ENCODE results near the gene CDKL1. TPM values are rescaled to one million over a fixed set of nuclear protein-coding genes. Genes with fewer than 3 reads are reported as not detected.

The CDKL1 gene
- total and polyA plus RNA-seq, 7 donors, result 0.46 to 4.5 (median 2.0) TPM

- Histone ChIP-seq H3K27ac (no peak overlapping the region), H3K4me3 (no peak overlapping the region), H3K4me1 (no peaks in the 10 kb centered on the region), H3K9me3 (no peaks in the 10 kb centered on the region), H3K36me3 (ENCODE audit: insufficient read depth in 1 of 2, low read depth in 1 of 2) (no peaks in the 10 kb centered on the region), H3K27me3 (ENCODE audit: insufficient read depth in 3 of 3, low read length in 2 of 3) (no peaks in the 10 kb centered on the region)
- intact Hi-C loops (cut with DNase I), result no loop called here
- DNase-seq (no peak), ATAC-seq (no peak)
- TF ChIP-seq CTCF (IDR thresholded peaks at IDR 0.05), result no peak
- WGBS, 3 donors, result 67 to 69% (median 69%) methylated on average over 3 of the region's 3 CpGs
Observed at GRCh38 chr14:50383618-50384225, 13.0 kb downstream of the CDKL1 start.

- Histone ChIP-seq H3K36me3 (ENCODE audit: insufficient read depth in 1 of 2, low read depth in 1 of 2) (no peaks in the 10 kb centered on the region), H3K9me3 (no peaks in the 10 kb centered on the region), H3K27ac (no peak overlapping the region), H3K4me3 (no peak overlapping the region), H3K27me3 (ENCODE audit: insufficient read depth in 3 of 3, low read length in 2 of 3) (no peaks in the 10 kb centered on the region), H3K4me1 (no peaks in the 10 kb centered on the region)
- ATAC-seq, result no peak
- DNase-seq, result no peak
- intact Hi-C loops (cut with DNase I), result no loop called here
- TF ChIP-seq CTCF (IDR thresholded peaks at IDR 0.05), result no peak
- WGBS, 3 donors, result 95 to 97% (median 95%) methylated on average over 14 of the region's 14 CpGs
Observed at GRCh38 chr14:50381823-50382287, 14.8 kb downstream of the CDKL1 start.

- no peak overlapping the region for H3K4me3 ChIP-seq
- no peak for DNase-seq
- intact Hi-C loops (cut with DNase I), result no loop called here
- H3K27ac ChIP-seq, result no peak overlapping the region
- no peaks in the 10 kb centered on the region for H3K9me3 ChIP-seq
- H3K27me3 ChIP-seq (ENCODE audit: insufficient read depth in 3 of 3, low read length in 2 of 3), result no peaks in the 10 kb centered on the region
- no peak for TF ChIP-seq CTCF (IDR thresholded peaks at IDR 0.05)
- no peaks in the 10 kb centered on the region for H3K36me3 ChIP-seq (ENCODE audit: insufficient read depth in 1 of 2, low read depth in 1 of 2)
- no peaks in the 10 kb centered on the region for H3K4me1 ChIP-seq
- WGBS, 3 donors, result 88 to 92% (median 89%) methylated on average over 1 of the region's 1 CpG
- no peak for ATAC-seq
Observed at GRCh38 chr14:50381008-50381407, 15.7 kb downstream of the CDKL1 start.

- no peaks in the 10 kb centered on the region for H3K36me3 ChIP-seq (ENCODE audit: insufficient read depth in 1 of 2, low read depth in 1 of 2)
- TF ChIP-seq CTCF (IDR thresholded peaks at IDR 0.05), result no peak
- DNase-seq, result no peak
- no peaks in the 10 kb centered on the region for H3K4me1 ChIP-seq
- no peak overlapping the region for H3K27ac ChIP-seq
- no peak for ATAC-seq
- 94 to 97% (median 95%) methylated on average over 1 of the region's 1 CpG for WGBS, 3 donors
- no peak overlapping the region for H3K4me3 ChIP-seq
- H3K9me3 ChIP-seq, result no peaks in the 10 kb centered on the region
- intact Hi-C loops (cut with DNase I), result no loop called here
- H3K27me3 ChIP-seq (ENCODE audit: insufficient read depth in 3 of 3, low read length in 2 of 3), result no peaks in the 10 kb centered on the region
Observed at GRCh38 chr14:50380455-50380854, 16.2 kb downstream of the CDKL1 start.

GRCh38 chr14:50379563-50379962, 17.1 kb downstream of the CDKL1 start:
- Histone ChIP-seq H3K36me3 (ENCODE audit: insufficient read depth in 1 of 2, low read depth in 1 of 2) (no peaks in the 10 kb centered on the region), H3K4me3 (no peak overlapping the region), H3K27me3 (ENCODE audit: insufficient read depth in 3 of 3, low read length in 2 of 3) (no peaks in the 10 kb centered on the region), H3K9me3 (no peaks in the 10 kb centered on the region), H3K27ac (no peak overlapping the region), H3K4me1 (no peaks in the 10 kb centered on the region)
- intact Hi-C loops (cut with DNase I), result no loop called here
- no peak for TF ChIP-seq CTCF (IDR thresholded peaks at IDR 0.05)
- ATAC-seq (no peak), DNase-seq (no peak)
- WGBS, 3 donors, result 88 to 92% (median 89%) methylated on average over 2 of the region's 2 CpGs

Data from psoas muscle (tissue), 8 donors.